Astrocyte of the hippocampus (primary cell): Measurements from ENCODE around the gene HYI.
"Not testable (repeated sequence)": the region's sequence is repeated elsewhere in the genome, so short reads cannot be mapped to it uniquely, and the experiment has no call there.

ENCODE experiments used
- DNase-seq: peaks from one replicate; pipeline ENCODE4 v3.0.0; 2011; ENCODE audit warnings: low read depth, low spot score

Gene HYI

GRCh38 chr1:43427941-43428340 lies 25.8 kb downstream of the HYI start:
- no peak for DNase-seq

GRCh38 chr1:43427524-43427923 lies 26.2 kb downstream of the HYI start:
- DNase-seq: no peak

GRCh38 chr1:43426221-43426620 lies 27.5 kb downstream of the HYI start:
- DNase-seq: no peak

- no peak for DNase-seq
Measured at GRCh38 chr1:43425045-43425444, 28.7 kb downstream of the HYI start.

- DNase-seq: no peak
Measured at GRCh38 chr1:43423672-43424550, 29.8 kb downstream of the HYI start.

- no peak for DNase-seq
Measured at GRCh38 chr1:43422995-43423671, 30.6 kb downstream of the HYI start.

- no peak for DNase-seq
Measured at GRCh38 chr1:43421976-43422750, 31.6 kb downstream of the HYI start.

- DNase-seq: no peak
Measured at GRCh38 chr1:43421396-43421795, 32.3 kb downstream of the HYI start.

GRCh38 chr1:43420874-43421273 lies 32.9 kb downstream of the HYI start:
- no peak for DNase-seq

- no peak for DNase-seq
Measured at GRCh38 chr1:43419627-43420425, 33.9 kb downstream of the HYI start.

- no peak for DNase-seq
Measured at GRCh38 chr1:43418858-43419257, 34.9 kb downstream of the HYI start.

GRCh38 chr1:43415901-43416300 lies 37.8 kb downstream of the HYI start:
- no peak for DNase-seq

GRCh38 chr1:43414634-43415223 lies 39.0 kb downstream of the HYI start:
- DNase-seq: peak; percentile 65

GRCh38 chr1:43413426-43413825 lies 40.3 kb downstream of the HYI start:
- DNase-seq: not testable (repeated sequence)

GRCh38 chr1:43410571-43410970 lies 43.2 kb downstream of the HYI start:
- DNase-seq: no peak

GRCh38 chr1:43405876-43406234 lies 47.9 kb downstream of the HYI start:
- DNase-seq: no peak

GRCh38 chr1:43405219-43405875 lies 48.4 kb downstream of the HYI start:
- DNase-seq: no peak

- no peak for DNase-seq
Measured at GRCh38 chr1:43404353-43404752, 49.4 kb downstream of the HYI start.

GRCh38 chr1:43402089-43402865 lies 51.5 kb downstream of the HYI start:
- DNase-seq: no peak
